Right atrium auricular region (tissue), 2 donors: ENCODE measurements around the gene PTPRD. TPM values are rescaled to one million over a fixed set of nuclear protein-coding genes. Genes with fewer than 3 reads are reported as not detected.

Experiments used
- DNase-seq: peaks from one replicate; pipeline ENCODE4 v3.0.0-alpha.2; 2019; ENCODE audit warnings: low spot score
- H3K27ac ChIP-seq, 2 donors: fragments of 200-600 bp; sonication (generic); 1 replicate in 1 of 2; 2 replicates in 1 of 2; pipeline ENCODE4 v1.5.1; 2016 to 2019
- H3K27me3 ChIP-seq, 2 donors: fragments of 200-600 bp; sonication (generic); one replicate each; pipeline versions ENCODE4 v1.5.1 to v1.6.0; 2017 to 2019
- H3K36me3 ChIP-seq: fragments of 200-600 bp; sonication (generic); one replicate; pipeline ENCODE4 v1.5.1; 2016
- H3K4me1 ChIP-seq, 2 donors: fragments of 200-600 bp; sonication (generic); one replicate each; pipeline versions ENCODE4 v1.5.1 to v1.6.0; 2017 to 2019
- H3K4me3 ChIP-seq, 2 donors: fragments of 200-600 bp; sonication (generic); 1 replicate in 1 of 2; 2 replicates in 1 of 2; pipeline ENCODE4 v1.5.1; 2017 to 2019; ENCODE audit warnings: mild to moderate bottlenecking in 1 of 2, moderate library complexity in 1 of 2
- H3K9me3 ChIP-seq, 2 donors: fragments of 200-600 bp; sonication (generic); one replicate each; pipeline ENCODE4 v1.5.1; 2019
- CTCF ChIP-seq, 2 donors: fragments of 200-600 bp; sonication (generic); IDR thresholded peaks; one replicate each; pipeline ENCODE4 v1.5.1; 2019; ENCODE audit warnings: antibody characterized with exemption in 2 of 2
- total RNA-seq, 2 donors: library from RNA; depleted of rRNA; stranded (reverse); fragments of >200 nt; gene quantifications; one replicate each; pipeline ENCODE4 v1.1.0, GENCODE V29; 2016

Gene PTPRD
- total RNA-seq, 2 donors from 2014 or later: 5.5 to 6.6 TPM

- Histone ChIP-seq H3K27me3 (no peaks in the 10 kb centered on the region), H3K27ac (no peak overlapping the region), H3K9me3 (no peaks in the 10 kb centered on the region), H3K36me3 (no peaks in the 10 kb centered on the region), H3K4me1 (no peaks in the 10 kb centered on the region), H3K4me3 (no peak overlapping the region)
- DNase-seq: no peak
- TF ChIP-seq CTCF (IDR thresholded peaks at IDR 0.05): no peak
These were observed 2174.9 kb downstream of the PTPRD start for GRCh38 chr9:8437876-8438275.

- H3K9me3 ChIP-seq: no peaks in the 10 kb centered on the region
- H3K4me1 ChIP-seq: no peaks in the 10 kb centered on the region
- TF ChIP-seq CTCF (IDR thresholded peaks at IDR 0.05): no peak
- H3K27ac ChIP-seq: no peak overlapping the region
- H3K36me3 ChIP-seq: no peaks in the 10 kb centered on the region
- H3K4me3 ChIP-seq: no peak overlapping the region
- no peaks in the 10 kb centered on the region for H3K27me3 ChIP-seq
- no peak for DNase-seq
These were observed 2175.5 kb downstream of the PTPRD start for GRCh38 chr9:8437259-8437658.

- Histone ChIP-seq H3K27ac (no peak overlapping the region), H3K36me3 (no peaks in the 10 kb centered on the region), H3K9me3 (no peaks in the 10 kb centered on the region), H3K4me1 (no peaks in the 10 kb centered on the region), H3K27me3 (no peaks in the 10 kb centered on the region), H3K4me3 (no peak overlapping the region)
- DNase-seq: no peak
- TF ChIP-seq CTCF (IDR thresholded peaks at IDR 0.05): no peak
These were observed 2176.0 kb downstream of the PTPRD start for GRCh38 chr9:8436786-8437185.

- Histone ChIP-seq H3K27ac (no peak overlapping the region), H3K9me3 (no peaks in the 10 kb centered on the region), H3K4me1 (no peaks in the 10 kb centered on the region), H3K27me3 (no peaks in the 10 kb centered on the region), H3K4me3 (no peak overlapping the region), H3K36me3 (no peaks in the 10 kb centered on the region)
- TF ChIP-seq CTCF (IDR thresholded peaks at IDR 0.05): no peak
- no peak for DNase-seq
These were observed 2178.2 kb downstream of the PTPRD start for GRCh38 chr9:8434621-8435020.

- TF ChIP-seq CTCF (IDR thresholded peaks at IDR 0.05): no peak
- no peaks in the 10 kb centered on the region for H3K27me3 ChIP-seq
- no peaks in the 10 kb centered on the region for H3K9me3 ChIP-seq
- no peak for DNase-seq
- H3K4me1 ChIP-seq: no peaks in the 10 kb centered on the region
- no peak overlapping the region for H3K4me3 ChIP-seq
- no peaks in the 10 kb centered on the region for H3K36me3 ChIP-seq
- H3K27ac ChIP-seq: no peak overlapping the region
These were observed 2180.6 kb downstream of the PTPRD start for GRCh38 chr9:8432224-8432623.

GRCh38 chr9:8431505-8431904 lies 2181.3 kb downstream of the PTPRD start:
- Histone ChIP-seq H3K27ac (no peak overlapping the region), H3K27me3 (no peaks in the 10 kb centered on the region), H3K4me3 (no peak overlapping the region), H3K4me1 (no peaks in the 10 kb centered on the region), H3K9me3 (no peaks in the 10 kb centered on the region), H3K36me3 (no peaks in the 10 kb centered on the region)
- TF ChIP-seq CTCF (IDR thresholded peaks at IDR 0.05): no peak
- DNase-seq: no peak
